Karpas-422 (cell line): ENCODE results near the gene CCDC28B. TPM values are rescaled to one million over a fixed set of nuclear protein-coding genes. Genes with fewer than 3 reads are reported as not detected.

Source experiments
- DNase-seq: peaks from one replicate; pipeline ENCODE4 v3.0.0-alpha.2; 2015
- H2AFZ ChIP-seq: fragments of 200-600 bp; sonication (generic); 2 replicates; pipeline ENCODE4 v1.6.1; 2014; ENCODE audit warnings: antibody characterized with exemption, low read length, mixed read lengths
- H3K27ac ChIP-seq: fragments of 200-600 bp; sonication (generic); 2 replicates; pipeline ENCODE4 v1.5.1; 2014; ENCODE audit warnings: mild to moderate bottlenecking, low read length, moderate library complexity
- H3K27me3 ChIP-seq: fragments of 200-600 bp; sonication (generic); 2 replicates; pipeline ENCODE4 v1.6.1; 2014; ENCODE audit warnings: low read length, mixed read lengths
- H3K36me3 ChIP-seq: fragments of 200-600 bp; sonication (generic); 2 replicates; pipeline ENCODE4 v1.6.1; 2014; ENCODE audit warnings: low read length, mixed read lengths; ENCODE audit not compliant: insufficient read depth
- H3K4me1 ChIP-seq: fragments of 200-600 bp; sonication (generic); 2 replicates; pipeline ENCODE4 v1.6.1; 2014; ENCODE audit warnings: mild to moderate bottlenecking, low read length, mixed read lengths
- H3K4me2 ChIP-seq: fragments of 200-600 bp; sonication (generic); 2 replicates; pipeline ENCODE4 v1.6.1; 2014; ENCODE audit warnings: low read length, low read depth, mild to moderate bottlenecking; ENCODE audit not compliant: poor library complexity, severe bottlenecking
- H3K4me3 ChIP-seq: fragments of 200-600 bp; sonication (generic); 2 replicates; pipeline ENCODE4 v1.5.1; 2014; ENCODE audit warnings: mild to moderate bottlenecking, antibody characterized with exemption, low read length, mixed read lengths
- H3K79me2 ChIP-seq: fragments of 200-600 bp; sonication (generic); 2 replicates; pipeline ENCODE4 v1.6.1; 2014; ENCODE audit warnings: mild to moderate bottlenecking, low read length, mixed read lengths
- H3K9ac ChIP-seq: fragments of 200-600 bp; sonication (generic); 2 replicates; pipeline ENCODE4 v1.6.0; 2014; ENCODE audit warnings: low read length
- H3K9me2 ChIP-seq: fragments of 200-600 bp; sonication (generic), shearing (Covaris generic); replicated peaks from 2 replicates; pipeline ENCODE4 v1.6.0; 2014; ENCODE audit warnings: mild to moderate bottlenecking, low read length, moderate library complexity; ENCODE audit not compliant: insufficient read depth
- H3K9me3 ChIP-seq: fragments of 300-700, 200-600 bp; sonication (generic); 2 replicates; pipeline ENCODE4 v1.6.1; 2014; ENCODE audit warnings: low read length, mixed read lengths
- H4K20me1 ChIP-seq: fragments of 200-600 bp; sonication (generic); 2 replicates; pipeline ENCODE4 v1.6.1; 2014; ENCODE audit warnings: mild to moderate bottlenecking, antibody characterized with exemption, low read length, low read depth; ENCODE audit not compliant: insufficient read depth
- total RNA-seq: library from RNA; depleted of rRNA; stranded (reverse); fragments of >200 nt; shearing (Covaris generic); gene quantifications from 2 replicates; pipeline ENCODE4 v1.2.3, GENCODE V29; 2014; ENCODE audit warnings: low replicate concordance

The CCDC28B gene
- total RNA-seq, 1 experiment from 2014 or later = 35.9 TPM

DNA sequence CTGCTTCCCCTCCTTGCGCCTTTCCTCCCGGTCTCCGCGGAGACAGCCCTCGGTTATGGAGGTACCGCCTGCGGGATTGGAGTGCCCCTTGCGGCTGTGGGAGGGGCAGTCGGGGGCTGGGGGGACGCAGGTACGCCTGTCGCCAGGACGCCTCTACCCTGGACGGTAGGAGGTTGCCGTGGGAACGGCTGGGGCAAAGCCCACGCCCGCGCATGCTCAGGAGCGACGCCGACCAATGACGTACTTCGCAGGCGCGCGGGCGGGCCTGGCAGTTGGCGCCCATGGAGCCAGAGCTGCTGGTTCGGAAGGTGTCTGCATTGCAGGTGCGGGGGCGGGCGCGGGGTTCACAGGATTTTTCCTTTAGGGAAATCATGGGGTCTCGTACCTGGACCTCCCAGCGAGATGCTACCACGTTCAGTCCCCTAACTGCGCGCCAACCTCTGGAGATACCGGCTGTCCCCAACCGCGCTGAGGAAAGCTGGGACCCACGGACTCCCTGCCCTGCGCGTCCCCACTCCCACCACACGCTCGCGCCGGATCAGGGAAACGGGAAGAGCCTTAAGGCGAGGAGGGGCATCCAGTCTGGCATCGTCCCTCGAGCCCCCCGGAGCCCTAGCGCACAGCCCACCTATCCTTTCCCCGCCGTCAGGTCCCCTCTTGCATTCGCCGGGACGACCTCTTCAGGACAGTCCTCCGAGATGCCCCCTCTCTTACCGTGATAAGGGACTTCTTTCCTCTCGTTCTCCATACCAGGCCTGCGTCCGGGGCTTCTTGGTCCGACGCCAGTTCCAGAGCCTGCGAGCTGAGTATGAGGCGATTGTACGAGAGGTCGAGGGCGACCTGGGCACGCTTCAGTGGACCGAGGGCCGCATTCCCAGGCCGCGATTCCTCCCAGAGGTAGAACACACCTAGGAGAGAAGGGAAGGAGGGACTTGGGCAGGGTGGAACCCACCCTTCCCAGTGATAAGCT is 5.3 kb downstream of the CCDC28B start, which contains the start of gene IQCC:
TSS of gene IQCC (plus strand) at position 271 of the 970 bp plus-strand sequence. CDS start at position 282, 11 bp downstream.
- Histone ChIP-seq H2AFZ (peak within 1 kb of the TSS; percentile 36; the same call in 1 of the 2 replicates), H3K4me1 (peaks cover 56% of the 10 kb centered on the region), H3K27me3 (no peaks in the 10 kb centered on the region), H3K36me3 (no peaks in the 10 kb centered on the region), H3K9ac (peak within 1 kb of the TSS; percentile 85), H3K27ac (no peak within 1 kb of the TSS), H4K20me1 (peaks cover 12% of the 10 kb centered on the region; the same call in 1 of the 2 replicates), H3K79me2 (peaks cover 10% of the 10 kb centered on the region; the same call in 1 of the 2 replicates), H3K4me3 (peak within 1 kb of the TSS; percentile 84), H3K9me2 (no peaks in the 10 kb centered on the region), H3K9me3 (no peaks in the 10 kb centered on the region), H3K4me2 (peak within 1 kb of the TSS; percentile 95)
- peak; percentile 95 for DNase-seq

DNA sequence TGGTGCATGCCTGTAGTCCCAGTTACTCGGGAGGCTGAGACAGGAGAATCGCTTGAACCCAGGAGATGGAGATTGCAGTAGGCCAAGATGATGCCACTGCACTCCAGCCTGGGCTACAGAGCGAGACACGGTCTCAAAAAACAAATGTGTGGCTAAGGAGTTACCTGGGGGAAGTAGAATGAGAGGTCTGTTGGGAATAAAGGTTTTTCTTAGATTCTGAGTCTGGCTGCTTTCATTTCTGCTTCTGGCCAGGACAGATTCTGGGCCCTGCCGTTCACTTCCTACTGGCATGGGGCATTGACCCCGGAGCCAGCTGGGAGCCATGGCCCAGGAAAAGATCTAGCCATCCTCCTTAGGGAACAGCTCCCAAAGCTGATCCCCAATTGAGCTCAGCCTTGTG is 8.1 kb downstream of the CCDC28B start:
- Histone ChIP-seq H3K36me3 (no peaks in the 10 kb centered on the region), H3K27ac (peak overlapping the region; percentile 39; the same call in 1 of the 2 replicates), H4K20me1 (peaks cover 12% of the 10 kb centered on the region; the same call in 1 of the 2 replicates), H3K79me2 (no peaks in the 10 kb centered on the region), H3K27me3 (no peaks in the 10 kb centered on the region), H3K9me3 (no peaks in the 10 kb centered on the region), H3K9ac (0 out of 2 replicates have a peak overlapping the region, but pooled peaks have one; percentile 34), H2AFZ (no peak overlapping the region), H3K4me1 (peaks cover 37% of the 10 kb centered on the region), H3K4me2 (peak overlapping the region; percentile 33), H3K4me3 (peak overlapping the region; percentile 21; the same call in 1 of the 2 replicates), H3K9me2 (no peaks in the 10 kb centered on the region)
- peak; percentile 80 for DNase-seq

DNA sequence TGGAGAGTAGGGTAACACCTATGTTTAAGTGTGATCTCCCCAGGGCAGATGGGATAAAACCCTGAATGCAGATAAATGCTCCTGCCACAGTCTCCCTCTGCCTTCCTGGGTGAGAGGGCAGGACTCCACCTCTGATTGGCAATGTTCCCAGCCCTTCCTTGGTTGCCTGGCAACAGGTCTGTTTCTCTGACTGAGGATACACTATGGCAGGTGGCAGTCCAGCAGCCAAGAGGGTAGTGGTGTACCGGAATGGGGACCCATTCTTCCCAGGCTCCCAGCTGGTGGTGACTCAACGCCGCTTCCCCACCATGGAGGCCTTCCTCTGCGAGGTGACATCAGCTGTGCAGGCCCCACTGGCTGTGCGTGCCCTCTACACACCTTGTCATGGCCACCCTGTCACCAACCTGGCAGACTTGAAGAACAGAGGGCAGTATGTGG is 8.5 kb downstream of the CCDC28B start, which contains the start of gene DCDC2B:
TSS of gene DCDC2B (plus strand) at position 199 of the 438 bp plus-strand sequence. CDS start at position 204, 5 bp downstream.
- H4K20me1 ChIP-seq = peaks cover 12% of the 10 kb centered on the region; the same call in 1 of the 2 replicates
- H3K4me2 ChIP-seq = peak within 1 kb of the TSS; percentile 33
- H3K9ac ChIP-seq = 0 out of 2 replicates have a peak within 1 kb of the TSS, but pooled peaks have one; percentile 34
- H3K9me3 ChIP-seq = no peaks in the 10 kb centered on the region
- H3K9me2 ChIP-seq = no peaks in the 10 kb centered on the region
- H3K27ac ChIP-seq = peak within 1 kb of the TSS; percentile 39; the same call in 1 of the 2 replicates
- no peak within 1 kb of the TSS for H2AFZ ChIP-seq
- H3K4me3 ChIP-seq = peak within 1 kb of the TSS; percentile 21; the same call in 1 of the 2 replicates
- H3K36me3 ChIP-seq = no peaks in the 10 kb centered on the region
- H3K79me2 ChIP-seq = no peaks in the 10 kb centered on the region
- DNase-seq = peak; percentile 65
- peaks cover 37% of the 10 kb centered on the region for H3K4me1 ChIP-seq
- H3K27me3 ChIP-seq = no peaks in the 10 kb centered on the region

GRCh38 chr1:32215629-32216480 is 15.5 kb downstream of the CCDC28B start:
- no peak overlapping the region for H3K27ac ChIP-seq
- H3K36me3 ChIP-seq = no peaks in the 10 kb centered on the region
- no peak overlapping the region for H3K9ac ChIP-seq
- DNase-seq = peak; percentile 87
- peaks cover under 1% of the 10 kb centered on the region; the same call in 1 of the 2 replicates for H3K79me2 ChIP-seq
- no peak overlapping the region for H3K4me2 ChIP-seq
- no peak overlapping the region for H3K4me3 ChIP-seq
- H3K4me1 ChIP-seq = peaks cover 12% of the 10 kb centered on the region
- H3K9me3 ChIP-seq = no peaks in the 10 kb centered on the region
- no peak overlapping the region for H2AFZ ChIP-seq
- H4K20me1 ChIP-seq = no peaks in the 10 kb centered on the region
- H3K27me3 ChIP-seq = no peaks in the 10 kb centered on the region
- H3K9me2 ChIP-seq = no peaks in the 10 kb centered on the region

DNA sequence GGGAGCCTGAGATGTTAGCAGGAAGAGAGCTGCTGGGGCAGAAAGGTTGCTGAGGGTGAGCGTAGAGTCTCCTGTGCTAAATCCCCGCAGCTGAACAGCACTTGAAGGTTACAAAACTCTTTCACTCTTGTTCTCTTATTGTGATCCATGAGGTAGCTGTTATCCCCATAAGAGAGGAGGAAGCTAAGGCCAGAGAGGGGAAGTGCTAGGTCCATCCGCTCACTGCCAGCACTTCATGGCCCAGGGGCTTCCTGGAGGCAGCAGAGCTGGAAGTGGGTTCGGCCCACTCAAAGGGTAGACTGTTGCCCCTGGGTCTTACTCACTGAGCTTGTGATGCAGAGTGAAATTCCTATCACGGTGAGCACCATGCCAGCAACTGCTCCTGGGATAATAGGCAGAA is 16.2 kb downstream of the CCDC28B start:
- H4K20me1 ChIP-seq = no peaks in the 10 kb centered on the region
- H3K9me3 ChIP-seq = no peaks in the 10 kb centered on the region
- H3K4me1 ChIP-seq = peaks cover 19% of the 10 kb centered on the region
- H3K9ac ChIP-seq = no peak overlapping the region
- H2AFZ ChIP-seq = no peak overlapping the region
- peaks cover 8% of the 10 kb centered on the region for H3K79me2 ChIP-seq
- H3K9me2 ChIP-seq = no peaks in the 10 kb centered on the region
- H3K27ac ChIP-seq = no peak overlapping the region
- no peak overlapping the region for H3K4me2 ChIP-seq
- DNase-seq = no peak
- no peaks in the 10 kb centered on the region for H3K36me3 ChIP-seq
- no peaks in the 10 kb centered on the region for H3K27me3 ChIP-seq
- H3K4me3 ChIP-seq = no peak overlapping the region

DNA sequence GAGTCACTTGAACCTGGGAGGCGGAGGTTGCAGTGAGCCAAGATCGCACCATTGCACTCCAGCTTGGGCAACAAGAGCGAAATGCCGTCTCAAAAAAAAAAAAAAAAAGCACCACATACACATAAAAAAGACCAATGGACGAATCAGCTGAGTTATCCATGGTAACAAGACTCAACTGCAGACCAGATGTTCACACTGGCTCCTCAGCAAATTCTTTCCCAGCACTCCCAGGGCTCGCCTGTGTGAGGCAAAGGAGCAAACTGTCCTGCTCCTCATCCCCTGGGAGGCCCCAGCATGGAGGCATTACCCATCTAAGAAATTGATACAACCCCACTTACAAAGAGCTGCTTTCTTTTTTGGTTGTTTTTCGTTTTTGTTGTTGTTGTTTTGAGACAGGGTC is 18.6 kb downstream of the CCDC28B start:
- DNase-seq = no peak
- H3K27me3 ChIP-seq = no peaks in the 10 kb centered on the region
- no peak overlapping the region for H3K27ac ChIP-seq
- H3K79me2 ChIP-seq = peaks cover 31% of the 10 kb centered on the region
- H3K4me2 ChIP-seq = no peak overlapping the region
- peaks cover 33% of the 10 kb centered on the region for H3K4me1 ChIP-seq
- no peaks in the 10 kb centered on the region for H3K9me2 ChIP-seq
- H2AFZ ChIP-seq = no peak overlapping the region
- H3K9ac ChIP-seq = no peak overlapping the region
- H4K20me1 ChIP-seq = no peaks in the 10 kb centered on the region
- peaks cover 5% of the 10 kb centered on the region; the same call in 1 of the 2 replicates for H3K36me3 ChIP-seq
- H3K4me3 ChIP-seq = no peak overlapping the region
- no peaks in the 10 kb centered on the region for H3K9me3 ChIP-seq

DNA sequence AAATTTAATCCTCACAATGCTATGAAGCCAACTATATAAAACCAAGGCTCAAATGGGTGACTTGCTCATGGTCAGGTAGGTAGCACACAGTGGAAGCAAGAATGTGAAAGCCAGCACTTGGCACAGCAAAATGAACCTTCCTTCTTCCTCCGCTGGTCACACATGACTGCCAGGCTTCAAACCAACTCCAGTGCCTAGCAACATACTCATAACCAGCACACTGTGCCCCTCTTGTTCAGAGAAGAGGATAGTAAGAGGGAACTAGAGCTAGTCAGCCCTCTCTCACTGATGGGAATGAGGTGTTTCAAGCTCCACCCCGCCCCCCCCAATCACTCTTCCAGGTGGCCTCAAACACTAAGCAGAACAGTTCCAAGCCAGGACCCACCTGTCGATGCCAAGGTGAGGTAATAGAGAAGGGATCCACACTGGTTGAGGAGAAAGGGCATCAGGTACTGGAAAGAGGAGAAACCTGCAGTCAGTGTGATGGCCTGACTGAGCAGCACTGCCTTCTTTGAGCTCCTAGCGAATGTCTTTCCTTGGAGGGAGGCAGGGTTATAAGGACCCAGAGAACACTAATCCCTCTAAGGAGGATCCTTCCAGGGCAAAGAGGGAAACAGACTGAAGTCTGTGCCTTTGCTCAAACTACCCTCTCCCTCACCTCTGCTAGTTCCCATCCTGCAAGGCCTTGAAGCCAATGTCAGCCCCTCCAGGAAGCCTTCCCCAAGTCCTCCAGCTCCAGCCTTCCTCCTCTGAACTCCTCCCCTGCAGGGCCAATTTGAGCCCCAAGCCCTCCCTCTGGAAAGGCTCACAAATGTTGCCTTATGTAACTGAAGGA is 20.6 kb downstream of the CCDC28B start:
- Histone ChIP-seq H2AFZ (no peak overlapping the region), H3K79me2 (peaks cover 35% of the 10 kb centered on the region), H3K9ac (peak overlapping the region; percentile 95), H3K4me3 (peak overlapping the region; percentile 94), H4K20me1 (no peaks in the 10 kb centered on the region), H3K9me3 (no peaks in the 10 kb centered on the region), H3K27ac (peak overlapping the region; percentile 31; the same call in 1 of the 2 replicates), H3K4me1 (peaks cover 33% of the 10 kb centered on the region), H3K4me2 (peak overlapping the region; percentile 79), H3K36me3 (peaks cover 12% of the 10 kb centered on the region; the same call in 1 of the 2 replicates), H3K9me2 (no peaks in the 10 kb centered on the region), H3K27me3 (no peaks in the 10 kb centered on the region)
- DNase-seq = no peak
